Activated CD8-positive, alpha-beta T cell treated with anti-CD3 and anti-CD28 coated beads for 36 hours (primary cell): Measurements from ENCODE around the gene MAP3K13. TPM values are rescaled to one million over a fixed set of nuclear protein-coding genes. Genes with fewer than 3 reads are reported as not detected.

Source experiments
- ATAC-seq: fragments of 200-7000 bp; cut with Tn5 transposase; one replicate; pipeline ENCODE4 v1.10.0; 2021; ENCODE audit warnings: mild to moderate bottlenecking, moderate library complexity
- CTCF ChIA-PET: fragments of 350-600 bp; sonication (Branson Sonifier 250); formaldehyde crosslinking; loops from one replicate; lab custom pipeline; 2021; ENCODE audit warnings: antibody characterized with exemption; lab: Charles Lee
- POLR2A ChIA-PET: fragments of 350-600 bp; sonication (Branson Sonifier 250); formaldehyde crosslinking; loops from one replicate; lab custom pipeline; 2021; ENCODE audit warnings: antibody characterized with exemption; lab: Charles Lee
- DNase-seq: peaks from one replicate; pipeline ENCODE4 v3.0.0-alpha.2; 2020
- H3K27ac Mint-ChIP-seq: one replicate; pipeline ENCODE4 v1.8.0; 2021; ENCODE audit warnings: mild to moderate bottlenecking, mixed read lengths
- H3K27me3 Mint-ChIP-seq: one replicate; pipeline ENCODE4 v1.8.0; 2021; ENCODE audit warnings: mixed read lengths
- H3K36me3 Mint-ChIP-seq: one replicate; pipeline ENCODE4 v1.8.0; 2021; ENCODE audit warnings: low read depth, mixed read lengths
- H3K4me1 Mint-ChIP-seq: one replicate; pipeline ENCODE4 v1.8.0; 2021; ENCODE audit warnings: low read depth, mixed read lengths
- H3K4me3 Mint-ChIP-seq: one replicate; pipeline ENCODE4 v1.8.0; 2021; ENCODE audit warnings: mild to moderate bottlenecking, moderate library complexity, mixed read lengths
- H3K9me3 Mint-ChIP-seq: one replicate; pipeline ENCODE4 v1.8.0; 2021; ENCODE audit warnings: mixed read lengths
- CTCF ChIP-seq: fragments of 200-600 bp; IDR thresholded peaks from one replicate; pipeline ENCODE4 v1.8.0; 2022; ENCODE audit warnings: antibody characterized with exemption, mild to moderate bottlenecking
- intact Hi-C: fragments of 100-400 bp; cut with micrococcal nuclease; formaldehyde crosslinking; loops from one replicate; pipeline ENCODE4 v1.10.0; 2022
- total RNA-seq, 2 experiments: library from RNA; stranded (reverse); gene quantifications; one replicate each; pipeline ENCODE4 v1.2.3, GENCODE V29; 2021

Gene MAP3K13
- total RNA-seq, 2 experiments from 2014 or later = 8.9 to 10.2 TPM

GRCh38 chr3:185422677-185423076, 59.7 kb downstream of the MAP3K13 start:
- H3K9me3 Mint-ChIP-seq = no peaks in the 10 kb centered on the region
- CTCF ChIA-PET = no interaction called here
- no peak for ATAC-seq
- H3K27ac Mint-ChIP-seq = no peak overlapping the region
- H3K4me1 Mint-ChIP-seq = no peaks in the 10 kb centered on the region
- TF ChIP-seq CTCF = no peak
- intact Hi-C loops = no loop called here
- H3K36me3 Mint-ChIP-seq = no peaks in the 10 kb centered on the region
- POLR2A ChIA-PET = no interaction called here
- H3K4me3 Mint-ChIP-seq = no peak overlapping the region
- H3K27me3 Mint-ChIP-seq = peaks cover 2% of the 10 kb centered on the region
- DNase-seq = no peak

- no peaks in the 10 kb centered on the region for H3K9me3 Mint-ChIP-seq
- H3K4me3 Mint-ChIP-seq = no peak overlapping the region
- CTCF ChIA-PET = no interaction called here
- H3K36me3 Mint-ChIP-seq = no peaks in the 10 kb centered on the region
- intact Hi-C loops = no loop called here
- H3K4me1 Mint-ChIP-seq = no peaks in the 10 kb centered on the region
- TF ChIP-seq CTCF = no peak
- no peak overlapping the region for H3K27ac Mint-ChIP-seq
- DNase-seq = no peak
- peaks cover 2% of the 10 kb centered on the region for H3K27me3 Mint-ChIP-seq
- POLR2A ChIA-PET = no interaction called here
- no peak for ATAC-seq
These were observed 60.2 kb downstream of the MAP3K13 start for GRCh38 chr3:185423178-185423577.

GRCh38 chr3:185424435-185424834, 61.5 kb downstream of the MAP3K13 start:
- H3K4me3 Mint-ChIP-seq = no peak overlapping the region
- intact Hi-C loops = no loop called here
- no peaks in the 10 kb centered on the region for H3K9me3 Mint-ChIP-seq
- peaks cover 2% of the 10 kb centered on the region for H3K27me3 Mint-ChIP-seq
- CTCF ChIA-PET = no interaction called here
- no peaks in the 10 kb centered on the region for H3K4me1 Mint-ChIP-seq
- no peak for TF ChIP-seq CTCF
- POLR2A ChIA-PET = no interaction called here
- H3K27ac Mint-ChIP-seq = no peak overlapping the region
- ATAC-seq = no peak
- no peaks in the 10 kb centered on the region for H3K36me3 Mint-ChIP-seq
- no peak for DNase-seq

- no peaks in the 10 kb centered on the region for H3K27me3 Mint-ChIP-seq
- no peak overlapping the region for H3K4me3 Mint-ChIP-seq
- ATAC-seq (no peak), DNase-seq (no peak)
- intact Hi-C loops = no loop called here
- no peak for TF ChIP-seq CTCF
- CTCF ChIA-PET = no interaction called here
- no peaks in the 10 kb centered on the region for H3K36me3 Mint-ChIP-seq
- no peak overlapping the region for H3K27ac Mint-ChIP-seq
- no peaks in the 10 kb centered on the region for H3K4me1 Mint-ChIP-seq
- POLR2A ChIA-PET = no interaction called here
- no peaks in the 10 kb centered on the region for H3K9me3 Mint-ChIP-seq
These were observed 67.4 kb downstream of the MAP3K13 start for GRCh38 chr3:185430375-185430774.

- POLR2A ChIA-PET = no interaction called here
- CTCF ChIA-PET = no interaction called here
- DNase-seq = no peak
- Mint-ChIP-seq H3K4me1 (no peaks in the 10 kb centered on the region), H3K27ac (no peak overlapping the region), H3K9me3 (no peaks in the 10 kb centered on the region), H3K36me3 (no peaks in the 10 kb centered on the region), H3K4me3 (no peak overlapping the region), H3K27me3 (peaks cover 7% of the 10 kb centered on the region)
- ATAC-seq = no peak
- no peak for TF ChIP-seq CTCF
- intact Hi-C loops = no loop called here
These were observed 77.0 kb downstream of the MAP3K13 start for GRCh38 chr3:185439745-185440466.
